ENCODE data around the gene ZNF134.

The ZNF134 gene

GRCh38 chr19:57656346-57656745, 42.3 kb downstream of the ZNF134 start:
- peaks cover 15% of the 10 kb centered on the region for H3K36me3 Mint-ChIP-seq (ENCODE audit: low read depth)
- H3K4me3 Mint-ChIP-seq: no peak overlapping the region
- H3K27ac Mint-ChIP-seq: no peak overlapping the region
- no peak for ATAC-seq
- no peak for DNase-seq
- peaks cover 48% of the 10 kb centered on the region for H3K9me3 Mint-ChIP-seq
- H3K27me3 Mint-ChIP-seq: peaks cover 43% of the 10 kb centered on the region
- H3K4me1 Mint-ChIP-seq: peaks cover 5% of the 10 kb centered on the region

DNA sequence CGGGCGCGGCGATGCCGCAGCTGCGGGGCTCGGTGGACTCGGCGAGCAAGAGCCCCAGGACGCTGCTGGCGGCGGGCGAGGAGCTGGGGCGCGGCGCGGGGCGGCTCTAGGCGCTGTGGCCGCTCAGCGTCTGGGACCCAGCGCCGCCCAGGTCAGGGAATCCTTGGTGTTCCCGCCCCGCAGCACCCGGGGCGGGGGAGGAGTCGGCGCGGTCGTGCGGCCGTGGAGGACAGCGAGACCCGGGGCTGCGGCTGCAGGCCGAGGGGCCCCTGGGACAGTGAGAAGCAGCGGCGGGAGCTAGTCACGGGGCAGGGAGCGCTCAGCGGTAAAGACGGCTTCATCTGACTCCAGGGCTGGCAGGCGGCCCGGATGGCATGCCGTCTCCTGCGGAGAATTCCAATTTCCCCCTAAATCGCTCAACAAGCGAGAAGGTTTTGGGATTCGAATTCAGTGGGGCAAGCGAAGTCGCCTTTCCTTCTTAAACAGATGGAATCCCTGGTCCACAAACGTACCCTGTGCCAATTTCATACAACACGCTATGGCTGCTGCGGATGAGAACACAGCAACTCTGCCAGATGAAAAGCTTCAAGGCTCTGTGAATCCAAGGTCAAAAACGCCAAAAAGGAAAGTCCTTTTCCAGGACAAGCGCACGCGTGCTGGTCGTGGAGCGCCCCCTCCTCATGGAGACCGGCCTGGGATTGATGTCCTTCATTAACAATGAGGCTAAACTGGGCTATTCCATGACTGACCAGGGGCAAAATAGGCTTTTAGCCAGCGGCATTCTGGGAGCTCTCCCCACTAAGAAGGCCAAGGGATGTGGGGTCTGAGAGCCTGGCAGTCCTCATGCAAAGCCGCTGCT, 50.5 kb downstream of the ZNF134 start:
- peaks cover 3% of the 10 kb centered on the region for H3K9me3 Mint-ChIP-seq

DNA sequence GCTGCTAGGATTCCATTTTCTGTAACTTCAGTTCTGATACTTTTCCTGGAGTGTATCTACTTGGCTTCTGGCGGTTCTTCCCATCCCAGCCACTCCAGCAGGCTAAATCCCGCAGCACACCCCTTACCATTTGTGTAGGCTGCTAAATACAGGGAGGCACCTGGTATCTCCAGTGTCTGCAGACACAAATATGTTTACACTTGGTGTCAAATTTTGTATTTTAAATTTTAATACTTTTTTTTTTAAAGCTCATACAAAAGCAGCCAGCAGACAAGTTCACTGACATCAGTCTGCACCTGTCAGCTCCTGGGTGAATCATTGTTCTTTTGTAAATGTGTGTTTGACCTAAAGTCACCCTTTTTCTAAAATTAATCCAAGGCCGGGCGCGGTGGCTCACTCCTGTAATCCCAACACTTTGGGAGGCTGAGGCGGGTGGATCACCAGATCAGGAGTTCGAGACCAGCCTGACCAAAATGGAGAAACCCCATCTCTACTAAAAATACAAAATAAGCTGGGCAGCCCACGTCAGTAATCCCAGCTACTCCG, 51.3 kb downstream of the ZNF134 start:
- ATAC-seq (no peak), DNase-seq (no peak)
- Mint-ChIP-seq H3K4me3 (peak overlapping the region; percentile 21), H3K27ac (no peak overlapping the region), H3K9me3 (peaks cover 3% of the 10 kb centered on the region), H3K27me3 (peaks cover 42% of the 10 kb centered on the region), H3K36me3 (ENCODE audit: low read depth) (no peaks in the 10 kb centered on the region), H3K4me1 (peaks cover 2% of the 10 kb centered on the region)

More for the DNA sequence above, 50.5 kb downstream of the ZNF134 start:
- peak overlapping the region; percentile 70 for H3K4me3 Mint-ChIP-seq
- DNase-seq (peak; percentile 13), ATAC-seq (peak; percentile 57)
- no peak overlapping the region for H3K27ac Mint-ChIP-seq
- H3K27me3 Mint-ChIP-seq: peaks cover 45% of the 10 kb centered on the region
- no peaks in the 10 kb centered on the region for H3K36me3 Mint-ChIP-seq (ENCODE audit: low read depth)
- H3K4me1 Mint-ChIP-seq: peaks cover 2% of the 10 kb centered on the region

GRCh38 chr19:57667228-57667627, 53.2 kb downstream of the ZNF134 start:
- Mint-ChIP-seq H3K27me3 (peaks cover 45% of the 10 kb centered on the region), H3K4me3 (no peak overlapping the region), H3K4me1 (peaks cover 2% of the 10 kb centered on the region), H3K36me3 (ENCODE audit: low read depth) (no peaks in the 10 kb centered on the region), H3K9me3 (peaks cover 3% of the 10 kb centered on the region), H3K27ac (no peak overlapping the region)
- DNase-seq (no peak), ATAC-seq (no peak)

DNA sequence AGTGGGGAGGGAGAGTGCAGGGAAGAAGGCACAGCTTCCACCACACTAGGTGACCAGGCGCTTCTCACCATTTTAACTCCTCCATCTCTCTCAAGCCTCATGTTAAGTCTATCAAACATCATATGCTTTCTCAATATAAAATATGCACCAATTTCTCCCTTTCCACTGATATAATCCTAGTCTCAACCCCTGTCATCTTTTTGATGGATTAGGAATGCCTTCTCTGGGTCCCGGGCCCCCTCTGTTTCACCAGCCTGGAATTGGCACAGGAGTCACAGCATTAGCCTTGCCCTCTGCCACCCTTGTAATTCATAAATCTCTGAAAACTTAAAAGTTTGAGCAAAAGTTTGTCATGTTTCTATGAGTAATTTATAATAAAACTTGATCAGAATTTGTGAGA, 54.6 kb downstream of the ZNF134 start, which contains the start of gene ZSCAN4:
Gene ZSCAN4 (plus strand): TSS at position 301 of the 400 bp plus-strand sequence. CDS start 7,211 bp downstream, outside the sequence.
- peaks cover 2% of the 10 kb centered on the region for H3K4me1 Mint-ChIP-seq
- H3K9me3 Mint-ChIP-seq: peaks cover 3% of the 10 kb centered on the region
- no peak for ATAC-seq
- no peak for DNase-seq
- H3K27me3 Mint-ChIP-seq: peaks cover 37% of the 10 kb centered on the region
- no peaks in the 10 kb centered on the region for H3K36me3 Mint-ChIP-seq (ENCODE audit: low read depth)
- H3K27ac Mint-ChIP-seq: no peak within 1 kb of the TSS
- no peak within 1 kb of the TSS for H3K4me3 Mint-ChIP-seq

DNA sequence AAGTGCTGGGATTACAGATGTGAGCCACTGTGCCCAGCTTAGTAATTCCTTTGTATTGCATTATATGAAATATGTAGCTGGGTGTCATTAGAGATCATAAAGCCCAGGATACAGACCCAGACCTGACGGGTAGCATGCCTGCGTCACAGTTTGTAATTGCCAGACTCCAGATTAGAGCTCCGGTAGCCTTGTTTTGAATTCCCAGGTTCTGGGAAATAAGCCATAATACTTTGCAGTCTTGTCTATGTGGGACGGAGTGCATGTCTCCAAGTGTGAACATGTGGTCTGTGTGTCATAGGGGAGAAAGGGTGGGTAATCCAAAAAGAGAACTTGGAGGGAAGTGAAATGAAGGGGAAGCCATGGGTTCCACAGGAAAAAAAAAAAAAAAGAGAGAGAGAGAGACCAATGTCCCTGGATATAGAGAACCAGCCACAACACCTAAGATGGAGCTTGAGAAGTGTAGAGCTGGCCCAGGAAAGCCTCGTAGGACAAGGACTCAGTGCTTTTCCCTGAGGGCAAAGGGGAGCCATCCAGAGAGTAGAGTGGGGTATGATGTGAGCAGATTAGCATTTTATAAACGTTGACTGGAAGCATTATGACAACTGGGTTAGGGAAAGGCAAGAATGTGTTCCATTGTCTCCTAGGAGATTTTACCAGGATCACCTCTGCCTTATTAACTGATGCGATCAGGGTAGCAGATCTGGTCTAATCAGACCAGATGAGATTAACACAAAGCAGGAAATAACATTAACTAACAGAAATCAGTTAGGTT, 57.3 kb downstream of the ZNF134 start:
- peaks cover 3% of the 10 kb centered on the region for H3K9me3 Mint-ChIP-seq
- no peak overlapping the region for H3K27ac Mint-ChIP-seq
- H3K27me3 Mint-ChIP-seq: peaks cover 19% of the 10 kb centered on the region
- ATAC-seq (no peak), DNase-seq (no peak)
- H3K4me1 Mint-ChIP-seq: no peaks in the 10 kb centered on the region
- H3K36me3 Mint-ChIP-seq (ENCODE audit: low read depth): peaks cover 3% of the 10 kb centered on the region
- no peak overlapping the region for H3K4me3 Mint-ChIP-seq

GRCh38 chr19:57672466-57672865, 58.4 kb downstream of the ZNF134 start:
- Mint-ChIP-seq H3K27ac (no peak overlapping the region), H3K27me3 (peaks cover 23% of the 10 kb centered on the region), H3K36me3 (ENCODE audit: low read depth) (peaks cover 4% of the 10 kb centered on the region), H3K4me1 (no peaks in the 10 kb centered on the region), H3K9me3 (peaks cover 8% of the 10 kb centered on the region), H3K4me3 (no peak overlapping the region)
- ATAC-seq (no peak), DNase-seq (no peak)
